DOHH2 (cell line): ENCODE results near the gene PRX.

ENCODE experiments used
- EZH2phosphoT487 ChIP-seq: fragments of 200-600 bp; sonication (generic); IDR thresholded peaks from 2 replicates; pipeline ENCODE4 v1.6.1; 2017; ENCODE audit warnings: borderline replicate concordance, mild to moderate bottlenecking, antibody characterized with exemption, low read length, moderate library complexity, mixed read lengths
- TF ChIP-seq, protein P1 (sequence below): fragments of 200-600 bp; sonication (generic); IDR thresholded peaks from one replicate; pipeline ENCODE4 v1.5.1; 2014; ENCODE audit warnings: antibody characterized with exemption, mild to moderate bottlenecking, low read depth, low read length; ENCODE audit not compliant: poor library complexity, severe bottlenecking

DNA sequence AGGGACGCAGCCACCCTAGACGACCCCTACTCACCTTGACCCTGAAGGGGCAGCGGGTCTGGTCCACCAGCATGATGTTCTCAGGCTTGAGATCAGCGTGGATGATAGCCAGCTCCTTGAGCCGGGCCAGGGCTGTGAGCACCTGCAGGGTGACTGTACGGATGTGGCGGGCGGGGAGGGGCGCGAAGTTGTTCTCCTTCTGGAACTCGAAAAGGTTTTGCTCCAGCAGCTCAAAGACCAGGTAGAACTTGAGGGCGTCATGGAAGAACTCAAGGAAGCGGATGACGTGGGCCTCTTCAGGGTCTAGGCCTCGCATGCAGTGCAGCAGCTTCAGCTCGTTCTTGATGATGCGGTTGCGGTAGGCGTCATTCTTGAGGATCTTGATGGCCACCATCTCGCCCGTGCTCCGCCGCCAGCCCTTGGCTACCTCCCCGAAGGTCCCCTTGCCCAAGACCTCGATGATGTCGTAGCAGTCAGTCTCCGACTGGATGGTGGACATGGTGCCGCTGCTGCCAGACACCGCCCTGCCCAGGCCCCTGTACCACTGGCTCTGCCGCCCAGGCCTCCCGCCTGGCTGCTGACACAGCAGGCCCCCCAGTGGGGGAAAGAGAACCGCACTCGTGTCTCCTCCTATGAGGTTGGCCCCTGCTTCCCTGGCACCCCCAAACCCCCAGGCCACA is 23.6 kb downstream of the PRX start:
- TF ChIP-seq, protein P1, sequence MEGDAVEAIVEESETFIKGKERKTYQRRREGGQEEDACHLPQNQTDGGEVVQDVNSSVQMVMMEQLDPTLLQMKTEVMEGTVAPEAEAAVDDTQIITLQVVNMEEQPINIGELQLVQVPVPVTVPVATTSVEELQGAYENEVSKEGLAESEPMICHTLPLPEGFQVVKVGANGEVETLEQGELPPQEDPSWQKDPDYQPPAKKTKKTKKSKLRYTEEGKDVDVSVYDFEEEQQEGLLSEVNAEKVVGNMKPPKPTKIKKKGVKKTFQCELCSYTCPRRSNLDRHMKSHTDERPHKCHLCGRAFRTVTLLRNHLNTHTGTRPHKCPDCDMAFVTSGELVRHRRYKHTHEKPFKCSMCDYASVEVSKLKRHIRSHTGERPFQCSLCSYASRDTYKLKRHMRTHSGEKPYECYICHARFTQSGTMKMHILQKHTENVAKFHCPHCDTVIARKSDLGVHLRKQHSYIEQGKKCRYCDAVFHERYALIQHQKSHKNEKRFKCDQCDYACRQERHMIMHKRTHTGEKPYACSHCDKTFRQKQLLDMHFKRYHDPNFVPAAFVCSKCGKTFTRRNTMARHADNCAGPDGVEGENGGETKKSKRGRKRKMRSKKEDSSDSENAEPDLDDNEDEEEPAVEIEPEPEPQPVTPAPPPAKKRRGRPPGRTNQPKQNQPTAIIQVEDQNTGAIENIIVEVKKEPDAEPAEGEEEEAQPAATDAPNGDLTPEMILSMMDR: no peak
- TF ChIP-seq EZH2phosphoT487: no peak
